WTC11 (cell line): ENCODE measurements around the gene NKX6-1. TPM values are rescaled to one million over a fixed set of nuclear protein-coding genes. Genes with fewer than 3 reads are reported as not detected.
A peak's percentile ranks its signal among the peaks of the same experiment; 100 is the strongest.

Source experiments
- ATAC-seq: fragments of 200-7000 bp; cut with Tn5 transposase; 2 replicates; pipeline ENCODE4 v1.10.0; 2021; ENCODE audit warnings: mild to moderate bottlenecking, moderate library complexity
- CTCF ChIA-PET: fragments of 300-600 bp; sonication (Branson Sonifier 250); formaldehyde crosslinking; loops from one replicate; lab custom pipeline; 2021; ENCODE audit warnings: antibody characterized with exemption; lab: Charles Lee
- POLR2A ChIA-PET: fragments of 350-600 bp; sonication (Branson Sonifier 250); formaldehyde crosslinking; loops from one replicate; lab custom pipeline; 2021; ENCODE audit warnings: antibody characterized with exemption; lab: Charles Lee
- DNase-seq: peaks from one replicate; pipeline ENCODE4 v3.0.0; 2021; ENCODE audit warnings: low spot score
- H3K27ac Mint-ChIP-seq: 2 replicates; pipeline ENCODE4 v1.8.0; 2021; ENCODE audit warnings: mixed read lengths
- H3K27me3 Mint-ChIP-seq: 2 replicates; pipeline ENCODE4 v1.8.0; 2021; ENCODE audit warnings: low read depth, mild to moderate bottlenecking, moderate library complexity, mixed read lengths
- H3K36me3 Mint-ChIP-seq: 2 replicates; pipeline ENCODE4 v1.8.0; 2021; ENCODE audit warnings: mixed read lengths
- H3K4me1 Mint-ChIP-seq: 2 replicates; pipeline ENCODE4 v1.8.0; 2022; ENCODE audit warnings: mixed read lengths
- H3K4me3 Mint-ChIP-seq: 2 replicates; pipeline ENCODE4 v1.8.0; 2021; ENCODE audit warnings: mild to moderate bottlenecking, moderate library complexity, mixed read lengths
- H3K9me3 Mint-ChIP-seq: 2 replicates; pipeline ENCODE4 v1.8.0; 2021; ENCODE audit warnings: mixed read lengths
- FOXJ3 ChIP-seq: sonication (generic); formaldehyde crosslinking; IDR thresholded peaks from 2 replicates; pipeline ENCODE4 v1.9.0; 2021; ENCODE audit warnings: missing genetic modification reagents, mild to moderate bottlenecking, borderline replicate concordance
- GABPB1 ChIP-seq: sonication (generic); formaldehyde crosslinking; IDR thresholded peaks from 2 replicates; pipeline ENCODE4 v1.8.1; 2023; ENCODE audit warnings: mild to moderate bottlenecking, missing genetic modification reagents
- HMGA2 ChIP-seq: fragments of 250-450 bp; sonication (Bioruptor Pico); IDR thresholded peaks from 2 replicates; pipeline ENCODE4 v1.4.0; 2021; ENCODE audit warnings: mild to moderate bottlenecking, moderate library complexity
- IRF2 ChIP-seq: sonication (generic); formaldehyde crosslinking; IDR thresholded peaks from 2 replicates; pipeline ENCODE4 v1.8.0; 2022; ENCODE audit warnings: low read depth, missing genetic modification reagents, borderline replicate concordance
- NR1H2 ChIP-seq: sonication (generic); formaldehyde crosslinking; IDR thresholded peaks from 2 replicates; pipeline ENCODE4 v1.9.0; 2021; ENCODE audit warnings: mild to moderate bottlenecking, moderate library complexity, missing genetic modification reagents
- NR2C2 ChIP-seq: sonication (generic); formaldehyde crosslinking; IDR thresholded peaks from 2 replicates; pipeline ENCODE4 v1.8.0; 2022; ENCODE audit warnings: mild to moderate bottlenecking, missing genetic modification reagents
- OVOL2 ChIP-seq: fragments of 250-450 bp; sonication (Bioruptor Pico); IDR thresholded peaks from 2 replicates; pipeline ENCODE4 v1.9.0; 2021; ENCODE audit warnings: mild to moderate bottlenecking, borderline replicate concordance
- RELA ChIP-seq: sonication (generic); formaldehyde crosslinking; IDR thresholded peaks from 2 replicates; pipeline ENCODE4 v1.8.1; 2022; ENCODE audit warnings: missing genetic modification reagents, mild to moderate bottlenecking, borderline replicate concordance
- RORB ChIP-seq: fragments of 250-450 bp; sonication (Bioruptor Pico); IDR thresholded peaks from 2 replicates; pipeline ENCODE4 v1.9.0; 2021; ENCODE audit warnings: mild to moderate bottlenecking
- SOX15 ChIP-seq: fragments of 250-450 bp; sonication (Bioruptor Pico); IDR thresholded peaks from 2 replicates; pipeline ENCODE4 v1.9.0; 2021; ENCODE audit warnings: mild to moderate bottlenecking
- ZNF138 ChIP-seq: sonication (generic); formaldehyde crosslinking; conservative IDR thresholded peaks from 2 replicates; pipeline ENCODE4 v1.8.1; 2022; ENCODE audit warnings: mild to moderate bottlenecking, moderate library complexity, missing genetic modification reagents
- ZNF232 ChIP-seq: sonication (generic); formaldehyde crosslinking; IDR thresholded peaks from 2 replicates; pipeline ENCODE4 v1.8.0; 2022; ENCODE audit warnings: mild to moderate bottlenecking, missing genetic modification reagents
- ZNF416 ChIP-seq: fragments of 250-450 bp; sonication (Bioruptor Pico); IDR thresholded peaks from 2 replicates; pipeline ENCODE4 v1.9.0; 2021; ENCODE audit warnings: mild to moderate bottlenecking, inconsistent platforms
- ZNF423 ChIP-seq: fragments of 250-450 bp; sonication (Bioruptor Pico); IDR thresholded peaks from 2 replicates; pipeline ENCODE4 v2.1.2; 2022; ENCODE audit warnings: mild to moderate bottlenecking, moderate library complexity
- total RNA-seq: library from RNA; stranded (reverse); gene quantifications from 3 replicates; pipeline ENCODE4 v1.2.3, GENCODE V29; 2021
- TF ChIP-seq, protein P1 (sequence below): sonication (generic); formaldehyde crosslinking; IDR thresholded peaks from 2 replicates; pipeline ENCODE4 v1.8.1; 2022; ENCODE audit warnings: low read depth, missing genetic modification reagents, borderline replicate concordance
- TF ChIP-seq, protein P2 (sequence below): sonication (generic); formaldehyde crosslinking; IDR thresholded peaks from 2 replicates; pipeline ENCODE4 v1.8.0; 2022; ENCODE audit warnings: mild to moderate bottlenecking, missing genetic modification reagents
- TF ChIP-seq, protein P3 (sequence below): sonication (generic); formaldehyde crosslinking; IDR thresholded peaks from 2 replicates; pipeline ENCODE4 v1.8.1; 2023; ENCODE audit warnings: mild to moderate bottlenecking, missing genetic modification reagents
- TF ChIP-seq, protein P4 (sequence below): sonication (generic); formaldehyde crosslinking; IDR thresholded peaks from 2 replicates; pipeline ENCODE4 v1.8.0; 2023; ENCODE audit warnings: missing genetic modification reagents, mild to moderate bottlenecking, borderline replicate concordance
- TF ChIP-seq, protein P5 (sequence below): fragments of 250-450 bp; sonication (Bioruptor Pico); IDR thresholded peaks from 2 replicates; pipeline ENCODE4 v1.9.0; 2021; ENCODE audit warnings: mild to moderate bottlenecking
- TF ChIP-seq, protein P6 (sequence below): fragments of 250-450 bp; sonication (Bioruptor Pico); IDR thresholded peaks from 2 replicates; pipeline ENCODE4 v1.9.0; 2021; ENCODE audit warnings: mild to moderate bottlenecking, borderline replicate concordance
- TF ChIP-seq, protein P7 (sequence below): fragments of 250-450 bp; sonication (Bioruptor Pico); conservative IDR thresholded peaks from 2 replicates; pipeline ENCODE4 v1.9.0; 2021; ENCODE audit warnings: mild to moderate bottlenecking

NKX6-1 gene
- total RNA-seq, 1 experiment from 2014 or later, result 0.09 TPM

DNA sequence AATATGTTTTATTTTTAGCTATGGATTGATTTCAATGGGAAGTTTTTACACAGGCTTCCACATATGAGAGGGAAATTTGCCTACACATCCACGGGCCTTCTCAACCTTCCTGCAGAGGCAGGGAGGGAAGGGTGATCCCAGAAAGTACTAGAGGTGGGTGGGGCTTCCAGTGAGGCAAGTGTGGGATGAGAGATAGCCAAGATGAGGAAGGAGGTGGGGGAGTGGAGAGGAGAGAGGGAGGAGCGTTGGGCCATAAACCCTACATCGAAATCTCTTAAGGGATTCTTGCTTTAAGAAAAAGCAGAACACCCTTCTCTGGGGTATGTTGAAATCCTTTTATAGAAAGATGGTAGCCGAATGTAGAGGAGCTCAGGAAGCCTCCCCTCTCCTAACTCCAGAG lies 19.0 kb downstream of the NKX6-1 start:
- no peak overlapping the region for H3K27ac Mint-ChIP-seq
- CTCF ChIA-PET, result interaction anchor here (0.6 to 9.0 kb wide), 5 partner anchors 12 to 206 kb away, joined by 3 to 242 read pairs (median 17); partner anchors contain the start of gene NKX6-1
- peaks cover 38% of the 10 kb centered on the region for H3K4me1 Mint-ChIP-seq
- POLR2A ChIA-PET, result interaction anchor here (1.0 kb wide), 1 partner anchor 19 kb away, joined by 4 read pairs; the partner anchor contains the start of gene NKX6-1
- DNase-seq (peak; percentile 19), ATAC-seq (peak; percentile 23)
- H3K36me3 Mint-ChIP-seq, result no peaks in the 10 kb centered on the region
- H3K4me3 Mint-ChIP-seq, result peak overlapping the region; percentile 18; the same call in 1 of the 2 replicates
- TF ChIP-seq, protein P1, sequence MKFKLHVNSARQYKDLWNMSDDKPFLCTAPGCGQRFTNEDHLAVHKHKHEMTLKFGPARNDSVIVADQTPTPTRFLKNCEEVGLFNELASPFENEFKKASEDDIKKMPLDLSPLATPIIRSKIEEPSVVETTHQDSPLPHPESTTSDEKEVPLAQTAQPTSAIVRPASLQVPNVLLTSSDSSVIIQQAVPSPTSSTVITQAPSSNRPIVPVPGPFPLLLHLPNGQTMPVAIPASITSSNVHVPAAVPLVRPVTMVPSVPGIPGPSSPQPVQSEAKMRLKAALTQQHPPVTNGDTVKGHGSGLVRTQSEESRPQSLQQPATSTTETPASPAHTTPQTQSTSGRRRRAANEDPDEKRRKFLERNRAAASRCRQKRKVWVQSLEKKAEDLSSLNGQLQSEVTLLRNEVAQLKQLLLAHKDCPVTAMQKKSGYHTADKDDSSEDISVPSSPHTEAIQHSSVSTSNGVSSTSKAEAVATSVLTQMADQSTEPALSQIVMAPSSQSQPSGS (CRISPR knock-in tag), result no peak
- TF ChIP-seq, protein P2, sequence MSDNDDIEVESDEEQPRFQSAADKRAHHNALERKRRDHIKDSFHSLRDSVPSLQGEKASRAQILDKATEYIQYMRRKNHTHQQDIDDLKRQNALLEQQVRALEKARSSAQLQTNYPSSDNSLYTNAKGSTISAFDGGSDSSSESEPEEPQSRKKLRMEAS, result no peak
- TF ChIP-seq GABPB1 (CRISPR knock-in tag) (no peak), ZNF232 (CRISPR knock-in tag) (no peak), OVOL2 (no peak), IRF2 (CRISPR knock-in tag) (no peak), RORB (CRISPR knock-in tag) (no peak), ZNF138 (no peak), FOXJ3 (CRISPR knock-in tag) (no peak)
- TF ChIP-seq, protein P3, sequence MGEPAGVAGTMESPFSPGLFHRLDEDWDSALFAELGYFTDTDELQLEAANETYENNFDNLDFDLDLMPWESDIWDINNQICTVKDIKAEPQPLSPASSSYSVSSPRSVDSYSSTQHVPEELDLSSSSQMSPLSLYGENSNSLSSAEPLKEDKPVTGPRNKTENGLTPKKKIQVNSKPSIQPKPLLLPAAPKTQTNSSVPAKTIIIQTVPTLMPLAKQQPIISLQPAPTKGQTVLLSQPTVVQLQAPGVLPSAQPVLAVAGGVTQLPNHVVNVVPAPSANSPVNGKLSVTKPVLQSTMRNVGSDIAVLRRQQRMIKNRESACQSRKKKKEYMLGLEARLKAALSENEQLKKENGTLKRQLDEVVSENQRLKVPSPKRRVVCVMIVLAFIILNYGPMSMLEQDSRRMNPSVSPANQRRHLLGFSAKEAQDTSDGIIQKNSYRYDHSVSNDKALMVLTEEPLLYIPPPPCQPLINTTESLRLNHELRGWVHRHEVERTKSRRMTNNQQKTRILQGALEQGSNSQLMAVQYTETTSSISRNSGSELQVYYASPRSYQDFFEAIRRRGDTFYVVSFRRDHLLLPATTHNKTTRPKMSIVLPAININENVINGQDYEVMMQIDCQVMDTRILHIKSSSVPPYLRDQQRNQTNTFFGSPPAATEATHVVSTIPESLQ (CRISPR knock-in tag), result no peak
- TF ChIP-seq, protein P4, sequence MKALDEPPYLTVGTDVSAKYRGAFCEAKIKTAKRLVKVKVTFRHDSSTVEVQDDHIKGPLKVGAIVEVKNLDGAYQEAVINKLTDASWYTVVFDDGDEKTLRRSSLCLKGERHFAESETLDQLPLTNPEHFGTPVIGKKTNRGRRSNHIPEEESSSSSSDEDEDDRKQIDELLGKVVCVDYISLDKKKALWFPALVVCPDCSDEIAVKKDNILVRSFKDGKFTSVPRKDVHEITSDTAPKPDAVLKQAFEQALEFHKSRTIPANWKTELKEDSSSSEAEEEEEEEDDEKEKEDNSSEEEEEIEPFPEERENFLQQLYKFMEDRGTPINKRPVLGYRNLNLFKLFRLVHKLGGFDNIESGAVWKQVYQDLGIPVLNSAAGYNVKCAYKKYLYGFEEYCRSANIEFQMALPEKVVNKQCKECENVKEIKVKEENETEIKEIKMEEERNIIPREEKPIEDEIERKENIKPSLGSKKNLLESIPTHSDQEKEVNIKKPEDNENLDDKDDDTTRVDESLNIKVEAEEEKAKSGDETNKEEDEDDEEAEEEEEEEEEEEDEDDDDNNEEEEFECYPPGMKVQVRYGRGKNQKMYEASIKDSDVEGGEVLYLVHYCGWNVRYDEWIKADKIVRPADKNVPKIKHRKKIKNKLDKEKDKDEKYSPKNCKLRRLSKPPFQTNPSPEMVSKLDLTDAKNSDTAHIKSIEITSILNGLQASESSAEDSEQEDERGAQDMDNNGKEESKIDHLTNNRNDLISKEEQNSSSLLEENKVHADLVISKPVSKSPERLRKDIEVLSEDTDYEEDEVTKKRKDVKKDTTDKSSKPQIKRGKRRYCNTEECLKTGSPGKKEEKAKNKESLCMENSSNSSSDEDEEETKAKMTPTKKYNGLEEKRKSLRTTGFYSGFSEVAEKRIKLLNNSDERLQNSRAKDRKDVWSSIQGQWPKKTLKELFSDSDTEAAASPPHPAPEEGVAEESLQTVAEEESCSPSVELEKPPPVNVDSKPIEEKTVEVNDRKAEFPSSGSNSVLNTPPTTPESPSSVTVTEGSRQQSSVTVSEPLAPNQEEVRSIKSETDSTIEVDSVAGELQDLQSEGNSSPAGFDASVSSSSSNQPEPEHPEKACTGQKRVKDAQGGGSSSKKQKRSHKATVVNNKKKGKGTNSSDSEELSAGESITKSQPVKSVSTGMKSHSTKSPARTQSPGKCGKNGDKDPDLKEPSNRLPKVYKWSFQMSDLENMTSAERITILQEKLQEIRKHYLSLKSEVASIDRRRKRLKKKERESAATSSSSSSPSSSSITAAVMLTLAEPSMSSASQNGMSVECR (CRISPR knock-in tag), result no peak
- TF ChIP-seq, protein P5, sequence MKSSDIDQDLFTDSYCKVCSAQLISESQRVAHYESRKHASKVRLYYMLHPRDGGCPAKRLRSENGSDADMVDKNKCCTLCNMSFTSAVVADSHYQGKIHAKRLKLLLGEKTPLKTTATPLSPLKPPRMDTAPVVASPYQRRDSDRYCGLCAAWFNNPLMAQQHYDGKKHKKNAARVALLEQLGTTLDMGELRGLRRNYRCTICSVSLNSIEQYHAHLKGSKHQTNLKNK (CRISPR knock-in tag), result no peak
- H3K27me3 Mint-ChIP-seq, result peaks cover 75% of the 10 kb centered on the region
- H3K9me3 Mint-ChIP-seq, result no peaks in the 10 kb centered on the region

DNA sequence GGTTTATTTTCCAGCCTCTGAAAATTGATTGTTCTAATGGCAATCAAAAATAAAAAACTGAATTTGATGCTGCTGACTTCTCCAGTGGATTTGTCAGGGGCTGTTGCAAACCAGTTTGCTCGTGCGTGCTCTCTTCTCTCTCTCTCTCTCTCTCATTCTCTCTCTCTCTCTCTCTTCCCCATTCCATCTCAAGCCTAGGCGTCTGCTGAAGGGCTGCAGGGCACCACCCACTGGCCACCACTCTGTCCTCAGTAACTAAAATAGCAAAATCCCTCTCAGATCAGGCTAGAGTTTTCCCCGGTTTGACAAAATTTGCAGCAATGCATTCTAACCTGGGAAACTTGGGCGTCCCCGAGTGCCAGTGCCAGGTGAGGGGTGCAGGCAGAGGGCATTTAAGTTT lies 19.4 kb downstream of the NKX6-1 start:
- Mint-ChIP-seq H3K27me3 (peaks cover 71% of the 10 kb centered on the region), H3K4me1 (peaks cover 37% of the 10 kb centered on the region), H3K9me3 (no peaks in the 10 kb centered on the region), H3K36me3 (no peaks in the 10 kb centered on the region), H3K4me3 (peak overlapping the region; percentile 18; the same call in 1 of the 2 replicates), H3K27ac (no peak overlapping the region)
- DNase-seq (peak; percentile 23), ATAC-seq (peak; percentile 30)
- CTCF ChIA-PET, result interaction anchor here (0.6 to 9.0 kb wide), 4 partner anchors 19 to 205 kb away, joined by 3 to 242 read pairs (median 13); partner anchors contain the start of gene NKX6-1
- POLR2A ChIA-PET, result interaction anchor here (1.0 kb wide), 1 partner anchor 20 kb away, joined by 4 read pairs; the partner anchor contains the start of gene NKX6-1
- TF ChIP-seq SOX15 (CRISPR knock-in tag) (no peak), HMGA2 (no peak), NR1H2 (CRISPR knock-in tag) (no peak), NR2C2 (CRISPR knock-in tag) (no peak), ZNF423 (CRISPR knock-in tag) (no peak), ZNF232 (CRISPR knock-in tag) (no peak), RELA (CRISPR knock-in tag) (no peak), ZNF416 (no peak)
- TF ChIP-seq, protein P6, sequence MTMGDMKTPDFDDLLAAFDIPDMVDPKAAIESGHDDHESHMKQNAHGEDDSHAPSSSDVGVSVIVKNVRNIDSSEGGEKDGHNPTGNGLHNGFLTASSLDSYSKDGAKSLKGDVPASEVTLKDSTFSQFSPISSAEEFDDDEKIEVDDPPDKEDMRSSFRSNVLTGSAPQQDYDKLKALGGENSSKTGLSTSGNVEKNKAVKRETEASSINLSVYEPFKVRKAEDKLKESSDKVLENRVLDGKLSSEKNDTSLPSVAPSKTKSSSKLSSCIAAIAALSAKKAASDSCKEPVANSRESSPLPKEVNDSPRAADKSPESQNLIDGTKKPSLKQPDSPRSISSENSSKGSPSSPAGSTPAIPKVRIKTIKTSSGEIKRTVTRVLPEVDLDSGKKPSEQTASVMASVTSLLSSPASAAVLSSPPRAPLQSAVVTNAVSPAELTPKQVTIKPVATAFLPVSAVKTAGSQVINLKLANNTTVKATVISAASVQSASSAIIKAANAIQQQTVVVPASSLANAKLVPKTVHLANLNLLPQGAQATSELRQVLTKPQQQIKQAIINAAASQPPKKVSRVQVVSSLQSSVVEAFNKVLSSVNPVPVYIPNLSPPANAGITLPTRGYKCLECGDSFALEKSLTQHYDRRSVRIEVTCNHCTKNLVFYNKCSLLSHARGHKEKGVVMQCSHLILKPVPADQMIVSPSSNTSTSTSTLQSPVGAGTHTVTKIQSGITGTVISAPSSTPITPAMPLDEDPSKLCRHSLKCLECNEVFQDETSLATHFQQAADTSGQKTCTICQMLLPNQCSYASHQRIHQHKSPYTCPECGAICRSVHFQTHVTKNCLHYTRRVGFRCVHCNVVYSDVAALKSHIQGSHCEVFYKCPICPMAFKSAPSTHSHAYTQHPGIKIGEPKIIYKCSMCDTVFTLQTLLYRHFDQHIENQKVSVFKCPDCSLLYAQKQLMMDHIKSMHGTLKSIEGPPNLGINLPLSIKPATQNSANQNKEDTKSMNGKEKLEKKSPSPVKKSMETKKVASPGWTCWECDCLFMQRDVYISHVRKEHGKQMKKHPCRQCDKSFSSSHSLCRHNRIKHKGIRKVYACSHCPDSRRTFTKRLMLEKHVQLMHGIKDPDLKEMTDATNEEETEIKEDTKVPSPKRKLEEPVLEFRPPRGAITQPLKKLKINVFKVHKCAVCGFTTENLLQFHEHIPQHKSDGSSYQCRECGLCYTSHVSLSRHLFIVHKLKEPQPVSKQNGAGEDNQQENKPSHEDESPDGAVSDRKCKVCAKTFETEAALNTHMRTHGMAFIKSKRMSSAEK (CRISPR knock-in tag), result no peak
- TF ChIP-seq, protein P7, sequence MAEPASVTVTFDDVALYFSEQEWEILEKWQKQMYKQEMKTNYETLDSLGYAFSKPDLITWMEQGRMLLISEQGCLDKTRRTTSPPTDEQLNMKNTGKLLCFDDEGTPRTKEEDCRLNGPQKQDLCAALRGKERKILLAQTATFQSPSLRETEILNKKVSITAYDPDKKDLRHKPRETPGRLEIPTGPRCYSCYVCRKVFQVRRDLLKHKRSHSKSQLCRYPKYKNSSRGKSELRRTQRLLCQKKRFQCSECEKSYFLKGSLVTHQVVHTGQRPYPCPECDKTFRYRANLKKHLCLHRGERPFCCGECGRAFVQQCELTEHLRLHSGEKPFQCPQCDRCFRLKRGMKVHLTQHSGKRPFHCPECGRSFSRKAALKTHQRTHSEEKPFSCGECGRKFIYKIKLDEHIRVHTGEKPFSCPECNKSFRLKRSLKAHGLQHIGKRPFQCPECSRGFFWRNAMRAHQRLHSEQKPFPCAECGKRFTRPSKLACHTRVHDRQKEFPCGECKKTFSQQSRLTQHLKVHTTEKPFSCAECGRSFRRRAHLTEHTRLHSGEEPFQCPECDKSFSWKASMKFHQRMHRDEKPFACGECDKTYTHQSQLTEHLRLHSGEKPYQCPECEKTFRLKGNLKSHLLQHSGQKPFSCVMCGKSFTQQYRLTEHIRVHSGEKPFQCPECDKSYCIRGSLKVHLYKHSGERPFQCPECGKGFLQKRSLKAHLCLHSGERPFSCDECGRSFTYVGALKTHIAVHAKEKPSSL (CRISPR knock-in tag), result no peak
